ENCODE results near the gene RTTN. TPM values are rescaled to one million over a fixed set of nuclear protein-coding genes. Genes with fewer than 3 reads are reported as not detected.

Gene RTTN
- total and polyA plus RNA-seq, 9 of the 15 experiments (the other 6 are each of a cell fraction or from before 2014, with no cell fraction given) = 3.1 to 18.3 (median 10.6) TPM

- in situ Hi-C loops (cut with MboI) = no loop called here
- Histone ChIP-seq H4K20me1 (replicated peaks; ENCODE audit: control insufficient read depth, insufficient read depth, low read length) (no peaks in the 10 kb centered on the region), H3K4me3 (no peak overlapping the region), H3K9ac (ENCODE audit: insufficient read depth in 1 of 2, low read depth in 2 of 2, low read length in 2 of 2) (no peak overlapping the region), H3K9me3 (replicated peaks; ENCODE audit: control insufficient read depth, insufficient read depth, low read depth, low read length) (no peaks in the 10 kb centered on the region), H3K79me2 (ENCODE audit: control insufficient read depth, insufficient read depth, low read length) (no peaks in the 10 kb centered on the region), H3K36me3 (ENCODE audit: control insufficient read depth, insufficient read depth, low read length) (peaks cover 25% of the 10 kb centered on the region; the same call in 2 of the 3 replicates), H2AFZ (ENCODE audit: low read depth, low read length) (peak overlapping the region; percentile 62), H3K27ac (ENCODE audit: extremely low read depth, low read depth, low read length) (peak overlapping the region; percentile 63), H3K9me1 (ENCODE audit: control insufficient read depth, insufficient read depth, low read length) (no peaks in the 10 kb centered on the region), H3K27me3 (ENCODE audit: control insufficient read depth in 2 of 2, insufficient read depth in 2 of 2, low read length in 2 of 2) (no peaks in the 10 kb centered on the region), H3K4me1 (replicated peaks in 1 of 2; ENCODE audit: control insufficient read depth in 2 of 2, insufficient read depth in 2 of 2, low read length in 2 of 2) (peaks cover 0 to 5% of the 10 kb centered on the region in 2 experiments; a peak in 2 of 5 replicates), H3K4me2 (ENCODE audit: insufficient read depth, low read length) (peak overlapping the region; percentile 55)
- no TSS peak for BruUV-seq (replicated peaks)
- ATAC-seq = peak; percentile 86
- ChIA-PET CTCF (ENCODE audit: low intra/inter-chr PET ratio) (no interaction called here), POLR2A (interaction anchor here (1.1 kb wide), 1 partner anchor 9 kb away, joined by 3 read pairs; no protein-coding TSS in a partner anchor)
- FAIRE-seq = no peak
- intact Hi-C loops (cut with micrococcal nuclease) = no loop called here
- DNase-seq (ENCODE audit: extremely low read depth in 1 of 4, low spot score in 3 of 4) = peak in 2 of 4 experiments; percentile 11 to 47
- whole genome bisulfite sequencing (ENCODE audit: insufficient coverage, low coverage, missing lambda C conversion rate) = 0% methylated on average over 3 of the region's 3 CpGs
- TF ChIP-seq ZNF165 (CRISPR knock-in tag; IDR thresholded peaks at IDR 0.05; ENCODE audit: borderline replicate concordance) = no peak
- no peak for TF ChIP-seq ZNF239 (CRISPR knock-in tag; IDR thresholded peaks at IDR 0.05)
- TF ChIP-seq L3MBTL2 (IDR thresholded peaks at IDR 0.05) = 0 out of 2 replicates have a peak, but pooled peaks have one; percentile 31
- no peak for TF ChIP-seq KDM4B (IDR thresholded peaks at IDR 0.05; ENCODE audit: borderline replicate concordance in 2 of 2, low read depth in 1 of 2)
- no peak for TF ChIP-seq BRF1 (IDR thresholded peaks at IDR 0.05; ENCODE audit: borderline replicate concordance, extremely low read depth, insufficient read length)
- TF ChIP-seq BMI1 (IDR thresholded peaks at IDR 0.05; ENCODE audit: low read length) = no peak
- TF ChIP-seq POU5F1 (IDR thresholded peaks at IDR 0.05; ENCODE audit: borderline replicate concordance, low read depth, low read length, partially characterized antibody) = no peak
- TF ChIP-seq RFX7 (CRISPR knock-in tag; IDR thresholded peaks at IDR 0.05) = no peak
- no peak for TF ChIP-seq ZNF146 (CRISPR knock-in tag; IDR thresholded peaks at IDR 0.05; ENCODE audit: unreplicated experiment)
- TF ChIP-seq ZC3H4 (CRISPR knock-in tag; IDR thresholded peaks at IDR 0.05; ENCODE audit: borderline replicate concordance) = no peak
- peak; percentile 59 for TF ChIP-seq TAL1 (IDR thresholded peaks at IDR 0.05)
- TF ChIP-seq TAF15 (IDR thresholded peaks at IDR 0.05; ENCODE audit: low read depth, low read length) = no peak
- TF ChIP-seq ZSCAN29 (IDR thresholded peaks at IDR 0.05) = no peak
- TF ChIP-seq NR1H2 (CRISPR knock-in tag; IDR thresholded peaks at IDR 0.05) = no peak
- no peak for TF ChIP-seq HBP1 (CRISPR knock-in tag; IDR thresholded peaks at IDR 0.05)
- no peak for TF ChIP-seq ZHX1 (conservative IDR thresholded peaks at IDR 0.05; ENCODE audit: low read length)
- no peak for TF ChIP-seq DDX20 (tag; IDR thresholded peaks at IDR 0.05; ENCODE audit: low read depth)
- TF ChIP-seq HDGF (IDR thresholded peaks at IDR 0.05) = no peak
- no peak for TF ChIP-seq TGIF2 (CRISPR knock-in tag; IDR thresholded peaks at IDR 0.05)
- no peak for TF ChIP-seq THRA (IDR thresholded peaks at IDR 0.05)
Measured at GRCh38 chr18:70151614-70152013, 53.9 kb downstream of the RTTN start.
